Stimulated activated naive B cell treated with anti-CD40 and anti-IgM and Interleukin-4, amounts not matched to agents 10 μg/mL and 1 μg/mL and 100 μg/mL, for 72 hours (primary cell): ENCODE measurements around the gene HELLS.
"Not testable (repeated sequence)": the region's sequence is repeated elsewhere in the genome, so short reads cannot be mapped to it uniquely, and the experiment has no call there.

Experiments
- ATAC-seq, 2 donors: fragments of 150-1000 bp; cut with Tn5 transposase; replicated peaks; 2 replicates each; pipeline ENCODE4 v1.10.0; 2021; ENCODE audit warnings: moderate library complexity in 1 of 2
- DNase-seq: peaks from one replicate; pipeline ENCODE4 v3.0.0; 2021
- H3K27ac Mint-ChIP-seq: one replicate; pipeline ENCODE4 v1.8.0; 2022; ENCODE audit warnings: mild to moderate bottlenecking, mixed read lengths
- H3K27me3 Mint-ChIP-seq, 2 donors: one replicate each; pipeline ENCODE4 v1.8.0; 2022; ENCODE audit warnings: mixed read lengths in 2 of 2
- H3K36me3 Mint-ChIP-seq, 2 donors: one replicate each; pipeline ENCODE4 v1.8.0; 2022; ENCODE audit warnings: mixed read lengths in 2 of 2, mild to moderate bottlenecking in 1 of 2
- H3K4me1 Mint-ChIP-seq, 2 donors: one replicate each; pipeline ENCODE4 v1.8.0; 2022; ENCODE audit warnings: mixed read lengths in 2 of 2, mild to moderate bottlenecking in 1 of 2
- H3K4me3 Mint-ChIP-seq, 2 donors: one replicate each; pipeline ENCODE4 v1.8.0; 2022; ENCODE audit warnings: mild to moderate bottlenecking in 2 of 2, mixed read lengths in 2 of 2, moderate library complexity in 1 of 2
- H3K9me3 Mint-ChIP-seq, 2 donors: one replicate each; pipeline ENCODE4 v1.8.0; 2022; ENCODE audit warnings: mixed read lengths in 2 of 2, mild to moderate bottlenecking in 1 of 2

The HELLS gene

GRCh38 chr10:94545391-94546048 is at the start of gene HELLS:
TSS of gene HELLS (plus strand) at chr10:94545788. CDS start at chr10:94545922, 134 bp downstream.
- peaks cover 0 to 5% of the 10 kb centered on the region in 2 donors for H3K27me3 Mint-ChIP-seq
- peak; percentile 74 for DNase-seq
- H3K4me3 Mint-ChIP-seq: peak within 1 kb of the TSS; percentile 97 to 98
- H3K36me3 Mint-ChIP-seq: peaks cover 1 to 19% of the 10 kb centered on the region in 2 donors
- H3K9me3 Mint-ChIP-seq: peaks cover 2 to 7% of the 10 kb centered on the region in 2 donors
- H3K27ac Mint-ChIP-seq: peak within 1 kb of the TSS; percentile 93
- peaks cover 14 to 19% of the 10 kb centered on the region in 2 donors for H3K4me1 Mint-ChIP-seq
- ATAC-seq: peak; percentile 82 to 88

- Mint-ChIP-seq H3K4me1 (peaks cover 0 to 2% of the 10 kb centered on the region in 2 donors), H3K9me3 (no peaks in the 10 kb centered on the region), H3K36me3 (peaks cover 0 to 4% of the 10 kb centered on the region in 2 donors), H3K27me3 (no peaks in the 10 kb centered on the region), H3K27ac (no peak overlapping the region), H3K4me3 (no peak overlapping the region)
- ATAC-seq: no peak
- no peak for DNase-seq
Observed at GRCh38 chr10:94496010-94496409, 49.6 kb upstream of the HELLS start.

- H3K27ac Mint-ChIP-seq: no peak overlapping the region
- ATAC-seq: no peak
- H3K4me3 Mint-ChIP-seq: no peak overlapping the region
- peaks cover 0 to 2% of the 10 kb centered on the region in 2 donors for H3K4me1 Mint-ChIP-seq
- H3K36me3 Mint-ChIP-seq: peaks cover 0 to 4% of the 10 kb centered on the region in 2 donors
- DNase-seq: no peak
- H3K27me3 Mint-ChIP-seq: no peaks in the 10 kb centered on the region
- H3K9me3 Mint-ChIP-seq: no peaks in the 10 kb centered on the region
Observed at GRCh38 chr10:94496646-94497045, 48.9 kb upstream of the HELLS start.

GRCh38 chr10:94500063-94500462 is 45.5 kb upstream of the HELLS start:
- no peak overlapping the region for H3K27ac Mint-ChIP-seq
- no peaks in the 10 kb centered on the region for H3K27me3 Mint-ChIP-seq
- H3K36me3 Mint-ChIP-seq: peaks cover 0 to 8% of the 10 kb centered on the region in 2 donors
- H3K9me3 Mint-ChIP-seq: no peaks in the 10 kb centered on the region
- no peak for ATAC-seq
- no peak overlapping the region for H3K4me3 Mint-ChIP-seq
- DNase-seq: no peak
- peaks cover 0 to 2% of the 10 kb centered on the region in 2 donors for H3K4me1 Mint-ChIP-seq

GRCh38 chr10:94521276-94522250 is 24.0 kb upstream of the HELLS start:
- no peaks in the 10 kb centered on the region for H3K27me3 Mint-ChIP-seq
- peaks cover 0 to 7% of the 10 kb centered on the region in 2 donors for H3K36me3 Mint-ChIP-seq
- DNase-seq (no peak), ATAC-seq (no peak)
- no peak overlapping the region for H3K27ac Mint-ChIP-seq
- H3K4me3 Mint-ChIP-seq: no peak overlapping the region
- H3K9me3 Mint-ChIP-seq: no peaks in the 10 kb centered on the region
- H3K4me1 Mint-ChIP-seq: no peaks in the 10 kb centered on the region

GRCh38 chr10:94524146-94524545 is 21.4 kb upstream of the HELLS start:
- Mint-ChIP-seq H3K27me3 (peaks cover 0 to 9% of the 10 kb centered on the region in 2 donors), H3K4me3 (no peak overlapping the region), H3K9me3 (no peaks in the 10 kb centered on the region)

GRCh38 chr10:94524711-94525110 is 20.9 kb upstream of the HELLS start:
- DNase-seq (no peak), ATAC-seq (no peak)
- no peaks in the 10 kb centered on the region for H3K9me3 Mint-ChIP-seq
- H3K27ac Mint-ChIP-seq: no peak overlapping the region
- H3K4me1 Mint-ChIP-seq: no peaks in the 10 kb centered on the region
- H3K36me3 Mint-ChIP-seq: peaks cover 0 to 7% of the 10 kb centered on the region in 2 donors
- H3K4me3 Mint-ChIP-seq: no peak overlapping the region
- peaks cover 0 to 9% of the 10 kb centered on the region in 2 donors for H3K27me3 Mint-ChIP-seq

More at GRCh38 chr10:94524146-94524545, 21.4 kb upstream of the HELLS start:
- no peak overlapping the region for H3K27ac Mint-ChIP-seq
- H3K4me1 Mint-ChIP-seq: no peaks in the 10 kb centered on the region
- H3K36me3 Mint-ChIP-seq: peaks cover 0 to 7% of the 10 kb centered on the region in 2 donors
- ATAC-seq: no peak
- DNase-seq: no peak

GRCh38 chr10:94531550-94531949 is 14.0 kb upstream of the HELLS start:
- not testable (repeated sequence) for H3K4me3 Mint-ChIP-seq, H3K36me3 Mint-ChIP-seq, H3K4me1 Mint-ChIP-seq, H3K27me3 Mint-ChIP-seq, H3K9me3 Mint-ChIP-seq, ATAC-seq, H3K27ac Mint-ChIP-seq, DNase-seq

GRCh38 chr10:94533027-94533426 is 12.6 kb upstream of the HELLS start:
- Mint-ChIP-seq H3K27ac (no peak overlapping the region), H3K27me3 (no peaks in the 10 kb centered on the region), H3K9me3 (no peaks in the 10 kb centered on the region), H3K4me3 (no peak overlapping the region), H3K4me1 (no peaks in the 10 kb centered on the region), H3K36me3 (peaks cover 0 to 5% of the 10 kb centered on the region in 2 donors)
- DNase-seq: no peak
- ATAC-seq: no peak

GRCh38 chr10:94542282-94542681 is 3.3 kb upstream of the HELLS start:
- not testable (repeated sequence) for ATAC-seq, DNase-seq, H3K27ac Mint-ChIP-seq, H3K4me3 Mint-ChIP-seq, H3K27me3 Mint-ChIP-seq, H3K9me3 Mint-ChIP-seq
- H3K4me1 Mint-ChIP-seq: peaks cover 17 to 19% of the 10 kb centered on the region in 2 donors
- H3K36me3 Mint-ChIP-seq: peaks cover 0 to 12% of the 10 kb centered on the region in 2 donors

GRCh38 chr10:94546049-94546900 is 687 bp downstream of the HELLS start:
- no peak for DNase-seq
- Mint-ChIP-seq H3K9me3 (peaks cover 2 to 4% of the 10 kb centered on the region in 2 donors), H3K4me3 (peak overlapping the region; percentile 97 to 98), H3K27ac (peak overlapping the region; percentile 93), H3K27me3 (peaks cover 0 to 5% of the 10 kb centered on the region in 2 donors), H3K4me1 (peaks cover 12 to 19% of the 10 kb centered on the region in 2 donors), H3K36me3 (peaks cover 1 to 18% of the 10 kb centered on the region in 2 donors)
- peak; percentile 22 for ATAC-seq

GRCh38 chr10:94546901-94547185 is 1.3 kb downstream of the HELLS start:
- peaks cover 2 to 14% of the 10 kb centered on the region in 2 donors for H3K36me3 Mint-ChIP-seq
- H3K9me3 Mint-ChIP-seq: no peaks in the 10 kb centered on the region
- H3K27me3 Mint-ChIP-seq: peaks cover 0 to 5% of the 10 kb centered on the region in 2 donors
- ATAC-seq: no peak
- no peak overlapping the region for H3K27ac Mint-ChIP-seq
- DNase-seq: no peak
- peaks cover 9 to 14% of the 10 kb centered on the region in 2 donors for H3K4me1 Mint-ChIP-seq
- peak overlapping the region; percentile 97 to 98 for H3K4me3 Mint-ChIP-seq

- H3K9me3 Mint-ChIP-seq: no peaks in the 10 kb centered on the region
- peaks cover 9 to 14% of the 10 kb centered on the region in 2 donors for H3K4me1 Mint-ChIP-seq
- no peaks in the 10 kb centered on the region for H3K27me3 Mint-ChIP-seq
- no peak for ATAC-seq
- DNase-seq: no peak
- H3K36me3 Mint-ChIP-seq: peaks cover 8 to 22% of the 10 kb centered on the region in 2 donors
- no peak overlapping the region for H3K27ac Mint-ChIP-seq
- H3K4me3 Mint-ChIP-seq: no peak overlapping the region
Observed at GRCh38 chr10:94549221-94549620, 3.6 kb downstream of the HELLS start.
